M059J (cell line): Measurements from ENCODE around the gene ECEL1. TPM values are rescaled to one million over a fixed set of nuclear protein-coding genes. Genes with fewer than 3 reads are reported as not detected.
"Not testable (repeated sequence)": the region's sequence is repeated elsewhere in the genome, so short reads cannot be mapped to it uniquely, and the experiment has no call there.

Experiments used
- DNase-seq: peaks from one replicate; pipeline ENCODE4 v3.0.0-alpha.2; 2012; ENCODE audit warnings: low read depth
- total RNA-seq: library from RNA; depleted of rRNA; stranded (reverse); fragments of >200 nt; shearing (Covaris generic); gene quantifications from 2 replicates; pipeline ENCODE4 v1.2.3, GENCODE V29; 2014

Gene ECEL1
- total RNA-seq, 1 experiment from 2014 or later, result not detected

GRCh38 chr2:232458661-232459418 is 28.8 kb downstream of the ECEL1 start:
- DNase-seq, result no peak

DNA sequence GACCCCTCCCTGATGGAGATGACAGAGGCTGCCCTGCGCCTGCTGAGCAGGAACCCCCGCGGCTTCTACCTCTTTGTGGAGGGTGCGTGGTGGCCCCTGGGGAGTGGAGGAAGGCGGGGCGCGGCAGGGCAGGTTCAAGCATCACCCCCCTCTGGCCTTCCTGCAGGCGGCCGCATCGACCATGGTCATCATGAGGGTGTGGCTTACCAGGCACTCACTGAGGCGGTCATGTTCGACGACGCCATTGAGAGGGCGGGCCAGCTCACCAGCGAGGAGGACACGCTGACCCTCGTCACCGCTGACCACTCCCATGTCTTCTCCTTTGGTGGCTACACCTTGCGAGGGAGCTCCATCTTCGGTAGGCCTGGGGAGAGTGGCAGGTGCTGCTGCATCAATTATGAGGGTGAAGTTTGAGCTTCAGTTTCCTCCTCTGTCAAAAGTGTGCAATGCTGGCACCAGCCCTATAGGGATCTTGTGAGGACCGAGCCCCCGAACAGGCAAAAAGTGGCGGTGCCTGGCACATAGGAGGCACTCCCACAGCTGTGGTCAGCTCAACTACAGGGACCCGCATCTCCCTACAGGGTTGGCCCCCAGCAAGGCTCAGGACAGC is 29.5 kb downstream of the ECEL1 start:
- no peak for DNase-seq

DNA sequence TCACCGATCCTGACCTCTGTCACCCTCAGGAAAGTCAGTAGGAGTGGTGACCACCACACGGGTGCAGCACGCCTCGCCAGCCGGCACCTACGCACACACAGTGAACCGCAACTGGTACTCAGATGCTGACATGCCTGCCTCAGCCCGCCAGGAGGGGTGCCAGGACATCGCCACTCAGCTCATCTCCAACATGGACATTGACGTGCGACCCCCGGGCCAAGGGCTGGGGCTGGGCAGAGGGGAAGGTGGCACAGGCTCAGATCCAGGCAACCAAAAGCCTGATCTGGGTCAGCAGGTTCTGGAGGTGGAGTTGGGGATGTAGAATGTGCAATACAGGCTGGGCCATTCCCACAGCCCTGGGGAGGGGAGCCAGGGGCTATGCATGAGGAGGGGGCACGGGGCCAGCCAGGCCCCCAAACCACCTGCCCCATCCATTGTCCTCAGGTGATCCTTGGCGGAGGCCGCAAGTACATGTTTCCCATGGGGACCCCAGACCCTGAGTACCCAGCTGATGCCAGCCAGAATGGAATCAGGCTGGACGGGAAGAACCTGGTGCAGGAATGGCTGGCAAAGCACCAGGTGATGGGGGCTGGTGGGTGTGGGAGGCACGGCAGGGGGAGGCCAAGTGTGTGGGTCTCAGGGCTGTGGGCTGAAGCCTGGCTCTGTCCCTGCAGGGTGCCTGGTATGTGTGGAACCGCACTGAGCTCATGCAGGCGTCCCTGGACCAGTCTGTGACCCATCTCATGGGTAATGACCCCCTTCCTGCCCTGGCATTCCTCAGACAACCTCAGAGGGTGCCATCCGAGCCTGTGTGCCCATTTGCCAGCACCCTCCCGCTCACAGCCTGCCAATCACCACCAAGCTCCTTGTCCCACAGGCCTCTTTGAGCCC is 30.3 kb downstream of the ECEL1 start:
- no peak for DNase-seq

- no peak for DNase-seq
Observed at GRCh38 chr2:232456296-232457120, 31.1 kb downstream of the ECEL1 start.

GRCh38 chr2:232455426-232456255 is 32.0 kb downstream of the ECEL1 start, which contains the start of gene ALPI:
TSS of gene ALPI (plus strand) at chr2:232456153. CDS start at chr2:232456200, 47 bp downstream.
- DNase-seq, result no peak

DNA sequence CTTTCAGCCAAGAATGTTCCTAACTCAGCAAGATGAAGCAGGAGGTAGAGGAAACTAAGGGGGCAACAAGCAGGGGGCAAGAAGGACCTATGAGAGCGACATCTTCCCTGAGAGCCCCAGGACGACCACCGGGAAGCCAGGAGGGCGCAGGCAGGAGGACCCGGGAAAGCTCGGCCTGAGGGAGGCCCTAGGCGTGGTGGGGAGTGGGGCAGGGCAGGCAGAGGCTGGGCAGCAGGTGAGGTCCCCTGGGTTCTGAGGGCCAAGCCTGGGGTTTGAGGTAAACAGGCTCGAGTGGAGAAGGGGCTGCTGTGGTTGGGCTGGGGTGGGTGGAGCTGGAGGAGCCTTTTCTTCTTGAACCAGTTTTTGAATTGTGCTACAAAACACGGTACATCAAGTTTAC is 33.0 kb downstream of the ECEL1 start:
- DNase-seq, result no peak

- DNase-seq, result not testable (repeated sequence)
Observed at GRCh38 chr2:232451645-232452044, 36.0 kb downstream of the ECEL1 start.

GRCh38 chr2:232449964-232450363 is 37.7 kb downstream of the ECEL1 start:
- no peak for DNase-seq

- DNase-seq, result no peak
Observed at GRCh38 chr2:232448304-232448690, 39.3 kb downstream of the ECEL1 start.

DNA sequence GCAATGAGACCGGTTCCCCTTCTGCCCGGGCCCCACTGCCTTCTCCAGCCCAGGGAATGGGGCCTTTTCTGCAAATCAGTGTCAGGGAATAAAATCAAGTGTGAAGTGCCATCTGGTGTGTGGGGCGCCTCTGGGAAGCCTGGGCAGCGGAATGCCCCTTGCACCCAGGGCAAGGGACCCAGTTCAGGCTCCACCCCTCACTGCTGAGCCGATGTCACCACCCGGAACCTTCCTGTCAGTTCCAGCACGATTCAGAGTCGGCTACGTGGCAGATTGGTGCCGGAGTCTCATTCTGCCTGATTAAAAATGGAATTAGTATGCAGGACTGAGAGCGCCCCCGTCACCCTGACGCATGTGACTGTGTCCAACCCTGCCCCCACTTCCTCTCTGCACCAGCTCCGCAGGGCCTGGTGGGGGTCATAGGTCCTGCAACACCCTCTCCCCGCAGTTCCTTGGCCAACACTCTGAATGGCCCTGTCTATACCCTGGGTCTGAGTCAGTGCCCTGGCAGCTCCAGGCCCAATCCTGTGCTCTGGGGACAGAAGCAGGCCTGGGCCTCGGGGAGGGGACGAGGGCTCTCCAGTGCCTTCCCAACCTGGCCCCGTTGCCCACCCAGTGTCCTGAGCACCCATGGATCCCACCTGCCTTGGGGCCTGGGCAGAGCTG is 39.9 kb downstream of the ECEL1 start:
- DNase-seq, result no peak

DNA sequence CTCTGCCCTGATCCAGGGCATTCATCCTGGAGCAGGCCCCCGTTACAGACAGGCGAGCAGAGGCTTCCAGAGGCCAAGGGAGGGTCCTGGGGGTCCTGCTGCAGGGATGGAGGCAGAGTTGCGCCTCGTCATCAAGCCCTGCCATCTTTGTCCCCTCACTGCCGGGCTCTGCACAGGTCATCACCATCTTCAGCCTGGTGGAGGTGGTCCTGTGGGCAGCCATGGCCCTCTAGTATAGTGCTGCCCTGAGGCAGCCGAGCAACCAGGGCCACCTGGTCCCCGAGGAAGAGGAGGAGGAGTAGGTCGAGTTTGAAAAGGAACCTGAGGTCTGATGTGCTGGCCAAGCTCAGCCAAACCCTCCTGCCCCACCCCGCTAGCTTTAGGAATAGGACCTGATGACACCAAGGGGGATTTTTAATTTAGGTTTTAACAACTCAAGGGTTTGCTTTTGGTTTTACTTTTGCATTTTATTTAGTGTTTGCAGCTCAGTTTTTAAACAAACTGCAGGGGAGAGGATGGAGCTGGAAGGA is 40.5 kb downstream of the ECEL1 start:
- DNase-seq, result no peak

- not testable (repeated sequence) for DNase-seq
Observed at GRCh38 chr2:232446266-232446777, 41.3 kb downstream of the ECEL1 start.

GRCh38 chr2:232445149-232445885 is 42.3 kb downstream of the ECEL1 start:
- DNase-seq, result not testable (repeated sequence)

- DNase-seq, result peak; percentile 51
Observed at GRCh38 chr2:232444409-232445148, 43.1 kb downstream of the ECEL1 start.

GRCh38 chr2:232443669-232444408 is 43.8 kb downstream of the ECEL1 start:
- DNase-seq, result not testable (repeated sequence)

- DNase-seq, result not testable (repeated sequence)
Observed at GRCh38 chr2:232443047-232443446, 44.6 kb downstream of the ECEL1 start.

GRCh38 chr2:232442431-232442830 is 45.2 kb downstream of the ECEL1 start:
- DNase-seq, result not testable (repeated sequence)
